A375 (cell line): ENCODE measurements around the gene ANO8. TPM values are rescaled to one million over a fixed set of nuclear protein-coding genes. Genes with fewer than 3 reads are reported as not detected.

ENCODE experiments used
- total RNA-seq: library from RNA; depleted of rRNA; stranded (reverse); fragments of >200 nt; shearing (Covaris generic); gene quantifications from 2 replicates; pipeline ENCODE4 v1.2.3, GENCODE V29; 2014; rRNA removed

ANO8 gene, protein sequence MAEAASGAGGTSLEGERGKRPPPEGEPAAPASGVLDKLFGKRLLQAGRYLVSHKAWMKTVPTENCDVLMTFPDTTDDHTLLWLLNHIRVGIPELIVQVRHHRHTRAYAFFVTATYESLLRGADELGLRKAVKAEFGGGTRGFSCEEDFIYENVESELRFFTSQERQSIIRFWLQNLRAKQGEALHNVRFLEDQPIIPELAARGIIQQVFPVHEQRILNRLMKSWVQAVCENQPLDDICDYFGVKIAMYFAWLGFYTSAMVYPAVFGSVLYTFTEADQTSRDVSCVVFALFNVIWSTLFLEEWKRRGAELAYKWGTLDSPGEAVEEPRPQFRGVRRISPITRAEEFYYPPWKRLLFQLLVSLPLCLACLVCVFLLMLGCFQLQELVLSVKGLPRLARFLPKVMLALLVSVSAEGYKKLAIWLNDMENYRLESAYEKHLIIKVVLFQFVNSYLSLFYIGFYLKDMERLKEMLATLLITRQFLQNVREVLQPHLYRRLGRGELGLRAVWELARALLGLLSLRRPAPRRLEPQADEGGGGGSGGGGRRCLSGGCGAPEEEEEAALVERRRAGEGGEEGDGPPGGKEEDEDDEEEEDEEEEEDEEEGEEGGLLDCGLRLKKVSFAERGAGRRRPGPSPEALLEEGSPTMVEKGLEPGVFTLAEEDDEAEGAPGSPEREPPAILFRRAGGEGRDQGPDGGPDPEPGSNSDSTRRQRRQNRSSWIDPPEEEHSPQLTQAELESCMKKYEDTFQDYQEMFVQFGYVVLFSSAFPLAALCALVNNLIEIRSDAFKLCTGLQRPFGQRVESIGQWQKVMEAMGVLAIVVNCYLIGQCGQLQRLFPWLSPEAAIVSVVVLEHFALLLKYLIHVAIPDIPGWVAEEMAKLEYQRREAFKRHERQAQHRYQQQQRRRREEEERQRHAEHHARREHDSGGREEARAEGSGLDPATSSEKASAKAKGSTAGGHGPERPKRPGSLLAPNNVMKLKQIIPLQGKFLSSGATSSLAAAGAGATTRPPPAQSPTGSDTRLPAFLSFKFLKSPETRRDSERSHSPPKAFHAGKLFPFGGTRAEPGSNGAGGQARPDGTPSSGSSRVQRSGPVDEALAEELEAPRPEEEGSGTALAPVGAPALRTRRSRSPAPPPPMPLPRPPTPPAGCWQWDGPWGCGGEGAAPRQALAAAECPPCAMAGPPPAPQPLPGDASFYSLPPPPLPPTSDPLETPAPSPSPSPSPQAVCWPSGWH
- total RNA-seq, result 7.4 and 7.7 TPM in 2 replicates

DNA sequence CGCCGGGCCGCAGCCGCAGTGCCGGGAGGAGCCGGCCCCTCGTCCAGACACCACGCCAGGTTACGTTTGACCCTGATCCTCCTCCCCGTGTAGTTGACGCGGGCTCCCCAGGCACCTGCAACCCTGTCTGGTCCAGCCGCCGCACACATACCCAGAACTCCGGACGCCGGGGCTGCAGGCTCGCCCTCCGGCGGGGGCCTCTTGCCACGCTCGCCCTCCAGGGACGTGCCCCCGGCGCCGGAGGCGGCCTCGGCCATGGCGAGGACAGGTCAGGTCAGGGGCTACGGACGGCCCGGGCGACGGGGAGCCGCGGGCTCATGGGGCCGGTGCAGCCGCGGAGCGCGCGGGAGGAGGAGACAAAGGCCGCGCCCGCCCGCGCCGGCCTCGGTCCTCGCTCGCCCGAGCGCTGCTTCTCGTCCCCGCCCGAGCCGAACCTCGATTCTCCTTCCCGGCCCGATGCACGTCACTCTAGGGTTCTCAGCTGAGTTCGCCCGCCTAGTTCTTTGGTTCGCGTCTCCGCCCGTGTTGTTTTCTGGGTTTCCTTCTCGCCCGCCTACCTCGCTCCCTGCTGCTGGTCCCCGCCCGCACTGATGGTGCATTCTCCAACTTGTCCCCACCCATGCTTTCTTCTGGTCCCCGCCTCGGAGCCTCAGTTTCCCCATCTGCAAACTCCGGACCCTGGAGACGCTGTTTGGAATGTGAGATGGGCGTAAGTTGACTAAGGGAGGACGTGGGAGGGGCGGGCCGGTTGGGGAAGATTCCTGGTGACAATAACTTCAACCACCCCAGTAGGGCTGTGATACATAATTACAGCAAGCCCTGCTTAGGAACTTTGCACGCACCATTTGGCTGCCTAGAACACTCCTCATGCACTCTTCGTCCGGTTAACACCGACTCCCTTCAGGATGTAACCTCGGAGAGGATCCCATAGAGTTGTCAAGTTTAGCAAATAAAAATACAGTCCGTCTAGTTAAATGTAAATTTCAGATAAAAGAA is at the start of gene ANO8:
Gene ANO8 (minus strand): TSS at position 442 of the 996 bp plus-strand sequence. CDS start 185 bp downstream, at position 257.

DNA sequence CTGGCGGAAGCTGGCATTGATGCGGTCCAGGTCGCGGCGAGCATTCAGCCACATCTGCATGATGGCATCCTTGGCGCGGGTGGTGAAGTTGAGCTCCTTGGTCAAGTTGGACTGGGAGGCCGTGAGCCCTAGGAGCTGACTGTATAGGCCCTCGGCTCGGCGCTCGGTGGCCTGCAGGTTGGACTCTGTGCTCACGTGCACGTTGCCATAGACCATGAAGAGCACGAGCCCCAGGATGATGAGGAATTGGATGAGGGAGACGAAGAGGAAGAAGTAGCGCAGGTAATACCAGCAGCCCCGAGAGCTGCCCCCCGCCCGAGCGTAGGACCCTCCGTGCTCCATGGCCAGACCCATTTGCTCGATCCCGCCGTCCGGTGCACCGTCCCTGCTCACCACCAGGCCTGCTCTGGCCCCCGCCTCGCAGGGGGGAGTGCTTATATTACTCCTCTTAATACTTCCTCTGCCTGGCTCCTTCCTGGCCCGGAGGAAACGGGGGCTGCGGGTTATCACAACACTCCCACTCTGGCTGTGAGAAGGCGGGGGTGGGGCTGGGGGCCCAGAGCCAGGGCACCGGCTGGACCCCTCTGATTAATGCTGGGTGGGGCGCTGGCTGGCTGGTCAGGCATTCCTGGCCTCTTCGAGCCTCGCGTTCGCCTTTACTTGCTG is 42.4 kb upstream of the ANO8 start, which contains the start of gene PLVAP:
Gene PLVAP (minus strand): TSS at position 408 of the 666 bp plus-strand sequence. CDS start 54 bp downstream, at position 354.

DNA sequence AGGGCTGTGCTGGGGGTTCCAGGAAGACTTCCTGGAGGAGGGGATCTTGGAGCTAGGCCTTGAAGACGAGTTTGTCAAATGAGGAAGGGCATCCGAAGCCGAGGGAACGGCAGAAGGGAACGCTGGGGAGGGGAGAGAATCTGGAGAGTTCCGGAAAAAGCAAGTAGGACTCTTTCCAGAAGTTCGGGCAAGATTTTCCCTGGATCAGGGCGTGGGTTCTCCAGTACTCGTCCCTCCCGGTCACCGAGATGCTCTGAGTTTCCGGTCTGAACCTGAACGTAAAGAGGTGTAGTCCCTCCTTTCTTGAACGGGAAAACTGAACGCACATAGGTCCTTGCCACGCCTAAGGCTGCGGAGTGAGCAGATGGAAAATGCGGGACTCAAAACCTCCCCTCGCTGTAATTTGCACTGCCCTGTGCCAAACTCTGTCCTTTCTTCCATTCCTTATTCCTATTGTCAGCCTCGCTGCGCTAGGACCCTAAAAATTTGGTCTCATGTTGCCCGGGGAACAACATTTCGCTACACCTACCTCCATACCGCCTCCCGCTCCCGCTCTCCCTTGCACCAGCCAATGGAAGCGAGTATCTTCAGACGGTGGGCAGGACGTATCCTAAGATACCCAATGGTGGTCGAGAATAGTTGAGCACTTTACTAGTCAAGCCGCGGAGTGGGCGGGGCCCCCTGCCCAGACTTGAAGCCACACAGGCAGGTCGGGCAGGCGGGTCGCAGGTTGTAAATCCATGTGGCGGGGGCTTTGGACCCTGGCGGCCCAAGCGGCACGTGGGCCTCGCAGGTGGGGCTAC is 2.4 kb upstream of the ANO8 start, which contains the start of gene GTPBP3:
Gene GTPBP3 (plus strand): TSS at position 682 of the 803 bp plus-strand sequence. CDS start 59 bp downstream, at position 741.

DNA sequence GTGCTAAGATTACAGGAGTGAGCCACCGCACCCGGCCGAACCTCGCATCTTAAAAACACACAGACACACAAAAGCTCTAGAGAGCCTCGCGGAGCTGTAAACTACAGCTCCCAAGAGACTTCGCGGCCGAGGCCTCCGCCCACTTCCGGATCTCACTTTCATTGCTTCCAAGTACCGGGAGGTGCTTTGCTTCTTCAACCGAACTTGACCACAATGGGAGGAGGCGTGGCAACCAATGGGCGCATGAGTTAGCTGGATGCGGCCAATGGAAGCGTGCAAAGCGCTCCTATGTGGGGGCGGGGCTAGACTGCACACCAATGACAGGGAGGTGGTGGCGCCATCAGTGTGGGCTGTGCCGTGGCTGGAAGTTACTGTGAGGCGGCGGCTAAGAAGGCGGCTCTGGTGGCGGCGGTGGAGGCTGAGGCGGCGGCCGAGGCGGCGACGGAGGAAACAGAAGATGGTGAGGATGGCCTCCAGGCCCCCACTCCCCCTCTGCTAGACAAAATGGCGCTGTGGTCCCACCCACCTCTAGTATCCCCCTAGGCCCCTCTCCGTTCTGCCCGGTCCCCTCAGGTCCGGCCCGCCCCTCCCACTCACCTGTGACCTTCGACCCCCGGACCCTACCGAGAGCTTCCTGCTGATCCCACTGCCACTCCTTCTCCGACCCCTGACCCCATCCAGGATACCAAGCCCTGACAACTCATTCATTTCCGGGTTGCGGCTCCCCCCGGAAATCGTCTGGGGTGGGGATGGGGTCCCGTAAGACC is 25.3 kb downstream of the ANO8 start, which contains the start of gene DDA1:
Gene DDA1 (plus strand): TSS at position 366 of the 767 bp plus-strand sequence. CDS start 92 bp downstream, at position 458.

DNA sequence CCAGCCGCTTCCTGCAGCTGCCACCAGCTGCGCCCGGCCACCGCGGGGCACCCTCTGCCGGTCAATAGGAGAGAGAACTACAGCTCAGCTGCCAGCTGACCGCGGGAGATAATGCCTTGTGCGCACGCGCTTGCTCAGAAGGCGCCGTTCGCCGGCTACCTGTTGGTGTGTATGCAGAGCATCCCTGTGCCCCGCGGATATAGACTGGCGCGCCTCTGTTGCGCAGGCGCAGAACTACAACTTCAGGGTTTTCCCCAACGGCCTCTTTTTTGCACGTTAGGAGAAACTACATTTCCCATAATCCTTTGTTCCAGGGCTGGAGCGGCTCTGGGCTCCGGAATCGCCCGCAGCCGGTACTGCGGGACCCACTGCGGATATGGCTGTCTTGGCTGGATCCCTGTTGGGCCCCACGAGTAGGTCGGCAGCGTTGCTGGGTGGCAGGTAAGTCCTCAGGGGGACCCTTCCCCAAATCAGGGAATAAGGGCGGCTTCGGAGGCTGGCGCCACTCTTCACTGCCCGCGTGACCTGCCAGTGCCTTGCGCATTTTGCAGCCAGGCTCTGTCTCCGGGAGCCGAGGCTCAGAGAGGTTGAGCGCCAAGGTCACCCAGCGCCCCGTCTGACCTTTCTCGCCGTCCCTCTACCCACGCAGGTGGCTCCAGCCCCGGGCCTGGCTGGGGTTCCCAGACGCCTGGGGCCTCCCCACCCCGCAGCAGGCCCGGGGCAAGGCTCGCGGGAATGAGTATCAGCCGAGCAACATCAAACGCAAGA is 29.0 kb downstream of the ANO8 start, which contains the start of gene MRPL34:
Gene MRPL34 (plus strand): TSS at position 356 of the 768 bp plus-strand sequence. CDS start 21 bp downstream, at position 377.

DNA sequence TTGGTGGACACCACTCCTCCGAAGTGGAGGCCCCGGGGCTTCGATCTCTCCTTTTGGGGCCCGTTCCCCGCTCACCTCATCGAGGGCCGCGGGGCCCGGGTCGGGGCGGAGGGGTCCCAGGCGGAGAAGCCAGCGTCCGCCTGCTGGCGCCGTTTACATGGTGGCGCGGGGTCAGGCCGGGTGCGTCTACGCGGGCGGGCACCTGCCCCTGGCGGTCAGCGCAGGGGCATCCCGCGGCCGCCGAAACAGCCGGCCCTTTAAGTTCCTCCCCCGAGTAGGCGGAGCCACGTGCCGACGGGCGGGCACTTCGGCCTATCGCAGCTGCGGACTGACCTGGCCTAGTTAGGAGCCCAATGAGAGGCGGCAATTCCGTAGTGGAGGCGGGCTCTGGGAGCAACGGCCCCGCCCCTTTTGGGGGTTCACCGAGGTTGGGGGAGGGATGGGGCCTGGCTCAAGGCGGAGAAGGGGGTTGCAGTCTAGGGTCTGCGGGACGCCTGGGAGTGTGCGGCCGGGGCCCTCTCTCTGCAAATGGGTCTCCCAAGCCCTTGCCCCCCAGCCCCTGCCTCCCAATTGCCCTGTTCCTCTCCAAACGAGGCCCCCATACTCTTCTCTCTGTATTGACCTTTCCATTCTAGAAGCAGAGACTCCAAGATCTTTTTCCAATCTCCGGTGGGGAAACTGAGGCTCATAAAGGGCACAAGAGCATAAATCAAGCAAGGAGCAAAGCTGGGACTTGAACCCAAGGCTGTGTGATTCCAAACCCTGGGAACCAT is 31.3 kb downstream of the ANO8 start, which contains the start of gene ABHD8:
Gene ABHD8 (minus strand): TSS at position 259 of the 773 bp plus-strand sequence. CDS start 1,809 bp downstream, outside the sequence.

DNA sequence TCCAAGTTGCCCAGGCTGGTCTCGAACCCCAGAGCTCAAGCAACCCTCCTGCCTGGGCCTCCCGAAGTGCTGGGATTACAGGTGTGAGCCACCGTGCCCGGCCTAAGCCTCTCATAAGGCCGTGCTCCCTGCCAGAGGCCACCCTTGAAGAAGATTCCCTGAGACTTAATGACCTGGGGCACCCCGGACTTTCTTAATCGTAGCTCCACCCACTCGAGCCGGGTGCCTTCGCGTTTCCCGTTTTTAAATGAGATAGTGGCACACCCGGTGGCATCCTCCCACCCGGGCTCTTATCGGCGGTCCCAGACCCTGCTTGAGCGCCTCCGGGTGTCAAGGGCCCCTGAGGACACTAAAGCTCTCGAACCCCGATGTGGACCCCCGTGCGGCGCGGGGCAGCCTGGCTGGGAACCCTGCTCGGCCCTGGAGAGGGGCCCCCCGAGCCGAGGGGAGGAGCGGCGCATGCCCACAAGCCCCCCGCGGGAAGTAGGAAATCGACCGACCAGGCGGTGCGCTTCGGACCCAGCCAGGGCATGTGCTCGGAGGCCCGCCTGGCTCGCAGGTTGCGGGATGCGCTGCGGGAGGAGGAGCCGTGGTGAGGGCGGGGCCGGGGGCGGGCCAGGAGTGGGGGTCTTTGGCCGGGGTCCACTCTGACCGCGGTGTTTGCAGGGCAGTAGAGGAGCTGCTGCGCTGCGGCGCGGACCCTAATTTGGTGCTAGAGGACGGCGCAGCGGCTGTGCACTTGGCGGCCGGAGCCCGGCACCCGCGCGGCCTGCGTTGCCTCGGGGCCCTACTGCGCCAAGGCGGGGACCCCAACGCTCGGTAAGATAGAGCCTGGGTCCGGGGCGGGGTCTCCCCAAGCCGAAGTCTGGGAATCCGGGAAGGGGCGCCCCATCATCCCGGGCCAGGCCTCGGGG is 53.0 kb downstream of the ANO8 start, which contains the start of gene ANKLE1:
Gene ANKLE1 (plus strand): TSS at position 511 of the 914 bp plus-strand sequence. CDS start 20 bp downstream, at position 531.

Other genes with a start within 250 kb of the ANO8 start
- gene USE1, start 119.5 kb downstream of the ANO8 start, total RNA-seq, result 137 and 146 TPM in 2 replicates
- gene OCEL1, start 108.6 kb downstream of the ANO8 start, total RNA-seq, result 9.6 and 10.5 TPM in 2 replicates
- gene NR2F6, start 88.9 kb downstream of the ANO8 start, total RNA-seq, result 87.1 and 107 TPM in 2 replicates
- gene USHBP1, start 70.1 kb downstream of the ANO8 start, total RNA-seq, result not detected in 2 replicates
- gene BABAM1, start 67.4 kb downstream of the ANO8 start, total RNA-seq, result 231 and 246 TPM in 2 replicates
- gene ANKLE1, start 53.0 kb downstream of the ANO8 start, total RNA-seq, result 5.1 and 6.9 TPM in 2 replicates
- 21.3 and 22.6 TPM in 2 replicates for gene ABHD8, start 31.4 kb downstream of the ANO8 start, total RNA-seq
- 123 and 159 TPM in 2 replicates for gene MRPL34, start 29.0 kb downstream of the ANO8 start, total RNA-seq
- 80.6 and 111 TPM in 2 replicates for gene DDA1, start 25.3 kb downstream of the ANO8 start, total RNA-seq
- gene GTPBP3, start 2.7 kb upstream of the ANO8 start, total RNA-seq, result 62.5 and 86.8 TPM in 2 replicates
- gene PLVAP, start 42.5 kb upstream of the ANO8 start, total RNA-seq, result 0.11 TPM in 1 of 2 replicates, not detected in the other
- gene CCDC194, start 59.3 kb upstream of the ANO8 start, total RNA-seq, result not detected in 2 replicates
- 1.3 and 4.5 TPM in 2 replicates for gene BST2, start 70.8 kb upstream of the ANO8 start, total RNA-seq
- gene MVB12A, start 85.2 kb upstream of the ANO8 start, total RNA-seq, result 114 and 143 TPM in 2 replicates
- gene TMEM221, start 113.8 kb upstream of the ANO8 start, total RNA-seq, result 0.05 TPM in 1 of 2 replicates, not detected in the other
- not detected in 2 replicates for gene NXNL1, start 126.1 kb upstream of the ANO8 start, total RNA-seq
- 28.9 and 32.2 TPM in 2 replicates for gene SLC27A1, start 135.7 kb upstream of the ANO8 start, total RNA-seq
- gene PGLS, start 176.8 kb upstream of the ANO8 start, total RNA-seq, result 84.4 and 113 TPM in 2 replicates
- 102 and 106 TPM in 2 replicates for gene COLGALT1, start 220.8 kb upstream of the ANO8 start, total RNA-seq